GM10266 (cell line): ENCODE measurements around the gene ACAP2.

Experiments
- DNase-seq: peaks from one replicate; pipeline ENCODE4 v3.0.0; 2012; ENCODE audit errors: extremely low spot score
- TF ChIP-seq, protein P1 (sequence below): IDR thresholded peaks from 2 replicates; pipeline ENCODE4 v1.5.1; 2012; ENCODE audit warnings: mild to moderate bottlenecking, low read depth; ENCODE audit not compliant: control insufficient read depth, insufficient read depth; ENCODE audit errors: missing control alignments

ACAP2 gene

DNA sequence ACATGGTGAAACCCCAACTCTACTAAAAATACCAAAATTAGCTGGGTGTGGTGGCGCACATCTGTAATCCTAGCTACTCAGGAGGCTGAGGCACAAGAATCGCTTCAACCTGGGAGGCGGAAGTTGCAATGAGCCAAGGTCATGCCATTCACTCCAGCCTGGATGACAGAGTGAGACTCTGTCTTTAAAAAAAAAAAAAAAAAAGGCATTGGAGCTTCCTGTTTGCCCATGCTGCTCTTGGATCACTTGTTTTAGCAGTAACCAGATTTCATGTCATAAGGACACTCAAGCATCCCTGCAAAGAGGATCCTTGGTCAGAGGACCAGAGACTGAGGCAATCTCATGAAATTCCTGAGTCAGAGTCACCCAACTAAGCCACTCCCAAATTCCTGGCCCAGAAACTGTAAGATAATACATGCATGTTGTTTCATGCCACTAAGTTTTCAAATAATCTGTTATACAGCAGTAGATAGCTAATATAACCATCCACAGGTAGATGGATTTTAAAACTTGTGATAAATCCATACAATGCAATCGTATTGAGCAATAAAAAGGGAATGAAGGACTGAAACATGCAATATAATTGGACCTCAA is 89.8 kb downstream of the ACAP2 start:
- TF ChIP-seq, protein P1, sequence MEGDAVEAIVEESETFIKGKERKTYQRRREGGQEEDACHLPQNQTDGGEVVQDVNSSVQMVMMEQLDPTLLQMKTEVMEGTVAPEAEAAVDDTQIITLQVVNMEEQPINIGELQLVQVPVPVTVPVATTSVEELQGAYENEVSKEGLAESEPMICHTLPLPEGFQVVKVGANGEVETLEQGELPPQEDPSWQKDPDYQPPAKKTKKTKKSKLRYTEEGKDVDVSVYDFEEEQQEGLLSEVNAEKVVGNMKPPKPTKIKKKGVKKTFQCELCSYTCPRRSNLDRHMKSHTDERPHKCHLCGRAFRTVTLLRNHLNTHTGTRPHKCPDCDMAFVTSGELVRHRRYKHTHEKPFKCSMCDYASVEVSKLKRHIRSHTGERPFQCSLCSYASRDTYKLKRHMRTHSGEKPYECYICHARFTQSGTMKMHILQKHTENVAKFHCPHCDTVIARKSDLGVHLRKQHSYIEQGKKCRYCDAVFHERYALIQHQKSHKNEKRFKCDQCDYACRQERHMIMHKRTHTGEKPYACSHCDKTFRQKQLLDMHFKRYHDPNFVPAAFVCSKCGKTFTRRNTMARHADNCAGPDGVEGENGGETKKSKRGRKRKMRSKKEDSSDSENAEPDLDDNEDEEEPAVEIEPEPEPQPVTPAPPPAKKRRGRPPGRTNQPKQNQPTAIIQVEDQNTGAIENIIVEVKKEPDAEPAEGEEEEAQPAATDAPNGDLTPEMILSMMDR = no peak
- DNase-seq = no peak

DNA sequence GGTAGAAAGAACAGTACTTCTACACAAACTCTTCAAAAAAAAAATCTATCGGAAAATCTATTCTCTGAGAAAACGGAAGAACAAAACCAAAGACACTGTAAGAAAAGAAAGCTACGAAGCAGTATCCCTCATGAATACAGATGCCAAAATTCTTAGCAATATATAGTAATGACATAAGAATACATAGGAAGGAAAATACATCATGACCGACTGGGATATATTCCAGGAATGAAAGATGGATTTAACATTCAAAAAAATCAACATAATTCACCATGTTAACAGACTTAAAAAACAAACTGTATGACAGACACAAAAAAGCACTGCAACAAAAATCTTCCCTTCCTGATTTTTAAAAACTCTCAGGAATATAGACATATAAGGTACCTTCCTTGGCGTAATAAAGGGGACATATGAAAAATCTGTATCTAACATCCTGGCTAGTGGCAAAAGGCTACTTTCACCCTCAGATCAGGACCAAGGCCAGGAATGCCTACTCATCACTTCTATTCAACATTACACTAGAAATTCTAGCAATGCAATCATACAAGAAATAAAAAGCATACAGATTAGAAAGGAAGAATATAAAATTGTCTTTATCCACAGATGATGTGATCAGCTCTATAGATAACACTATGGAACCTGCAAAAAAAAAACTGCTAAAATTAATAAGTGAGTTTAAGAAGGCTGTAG is 94.2 kb downstream of the ACAP2 start:
- TF ChIP-seq, protein P1 = no peak
- DNase-seq = no peak

DNA sequence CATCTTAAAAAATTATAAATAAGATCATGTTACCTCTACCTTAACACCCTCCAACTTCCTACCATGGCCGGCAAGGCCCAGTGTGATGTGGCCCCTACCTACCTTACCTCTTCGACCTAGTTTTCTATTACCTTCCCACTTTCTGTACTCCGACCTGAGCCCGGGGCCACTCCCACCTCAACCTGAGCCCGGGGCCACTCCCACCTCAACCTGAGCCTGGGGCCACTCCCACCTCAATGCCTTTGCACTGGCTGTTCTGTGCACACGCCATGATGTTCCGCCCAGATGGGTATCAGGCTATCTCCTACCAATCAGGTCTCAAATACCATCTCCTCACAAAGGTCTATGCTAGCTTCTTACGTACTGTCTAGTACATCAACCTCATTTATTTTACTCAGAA is 105.1 kb downstream of the ACAP2 start:
- TF ChIP-seq, protein P1 = no peak
- DNase-seq = no peak

DNA sequence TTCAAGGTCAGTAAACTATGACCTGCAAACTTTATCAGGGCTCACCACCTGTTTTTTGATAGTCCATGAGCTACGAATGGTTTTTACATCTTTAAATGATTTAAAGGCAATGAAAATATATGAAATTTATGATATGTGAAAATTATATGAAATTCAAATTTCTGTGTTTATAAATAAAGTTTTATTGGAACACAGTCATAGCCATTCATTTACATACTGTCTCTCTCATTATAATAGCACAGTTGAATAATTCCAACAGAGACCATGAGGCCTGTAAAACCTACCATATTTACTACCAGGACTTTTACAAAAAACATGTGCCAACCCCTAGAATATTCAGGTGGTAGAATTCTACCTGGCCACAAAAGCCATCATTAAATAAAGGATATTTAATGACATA is 107.9 kb downstream of the ACAP2 start:
- DNase-seq = no peak
- TF ChIP-seq, protein P1 = no peak

DNA sequence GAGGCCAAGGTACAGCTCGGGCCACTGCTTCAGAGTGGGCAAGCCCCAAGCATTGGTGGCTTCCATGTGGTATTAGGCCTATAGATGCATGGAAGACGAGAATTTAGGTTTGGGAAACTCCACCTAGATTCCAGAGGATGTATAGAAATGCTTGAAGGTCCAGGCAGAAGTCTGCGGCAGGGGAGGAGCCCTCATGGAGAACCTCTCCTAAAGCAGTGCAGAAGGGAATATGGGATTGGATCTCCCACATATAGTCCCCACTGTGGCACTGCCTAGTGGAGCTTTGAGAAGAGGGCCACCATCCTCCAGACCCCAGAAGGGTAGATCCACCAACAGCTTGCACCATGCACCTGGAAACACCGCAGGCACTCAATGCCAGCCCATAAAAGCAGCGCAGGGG is 123.8 kb downstream of the ACAP2 start:
- TF ChIP-seq, protein P1 = no peak
- DNase-seq = no peak

DNA sequence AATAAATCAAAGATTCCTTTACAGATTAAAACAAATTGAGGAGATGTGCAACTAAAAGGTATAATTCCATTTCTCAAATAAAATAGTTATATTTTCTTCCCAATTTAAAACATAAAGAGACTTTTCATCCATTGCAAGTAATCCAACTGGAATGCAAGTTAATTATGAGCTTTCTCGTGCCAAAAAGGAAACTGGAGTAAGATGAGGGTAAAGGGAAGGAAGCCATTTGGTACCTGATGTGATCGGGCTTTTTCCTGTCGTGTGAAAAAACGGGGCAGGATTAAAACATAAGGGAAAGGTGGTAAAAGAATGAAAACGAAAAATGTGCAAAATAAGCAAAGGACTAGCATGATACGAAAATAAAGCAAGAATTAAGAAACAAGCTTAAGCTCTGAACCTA is 130.1 kb downstream of the ACAP2 start:
- DNase-seq = no peak
- TF ChIP-seq, protein P1 = no peak

DNA sequence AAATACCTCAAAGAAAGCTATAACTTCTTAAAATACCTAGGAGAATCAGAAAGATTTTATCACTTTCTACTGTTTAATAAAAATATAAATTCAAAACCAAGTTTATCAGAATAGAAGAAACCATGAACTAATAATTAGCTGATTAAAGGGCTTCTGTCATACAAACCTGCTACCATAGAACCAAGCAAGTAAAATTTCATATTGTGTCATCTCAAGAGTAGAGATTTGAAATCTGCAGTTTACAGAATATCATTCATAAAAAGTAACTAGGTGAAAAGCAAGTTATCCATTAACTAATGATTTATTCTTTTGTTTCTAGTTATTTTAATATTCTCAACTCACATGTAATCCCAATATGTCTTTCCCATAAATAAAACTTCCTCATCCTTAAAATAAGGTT is 135.1 kb downstream of the ACAP2 start:
- TF ChIP-seq, protein P1 = no peak
- DNase-seq = no peak
